ENCODE data around the gene NRDE2.

NRDE2 gene

GRCh38 chr14:90356925-90357324 is 25.2 kb upstream of the NRDE2 start:
- no peaks in the 10 kb centered on the region for H3K27me3 Mint-ChIP-seq (ENCODE audit: low read depth)
- no peaks in the 10 kb centered on the region for H3K4me1 Mint-ChIP-seq
- H3K4me3 Mint-ChIP-seq: no peak overlapping the region
- H3K36me3 Mint-ChIP-seq (ENCODE audit: low read depth): no peaks in the 10 kb centered on the region
- H3K27ac Mint-ChIP-seq: no peak overlapping the region
- H3K9me3 Mint-ChIP-seq: no peaks in the 10 kb centered on the region
- TF ChIP-seq CTCF (IDR thresholded peaks at IDR 0.05; ENCODE audit: unreplicated experiment in 3 of 3): no peak

DNA sequence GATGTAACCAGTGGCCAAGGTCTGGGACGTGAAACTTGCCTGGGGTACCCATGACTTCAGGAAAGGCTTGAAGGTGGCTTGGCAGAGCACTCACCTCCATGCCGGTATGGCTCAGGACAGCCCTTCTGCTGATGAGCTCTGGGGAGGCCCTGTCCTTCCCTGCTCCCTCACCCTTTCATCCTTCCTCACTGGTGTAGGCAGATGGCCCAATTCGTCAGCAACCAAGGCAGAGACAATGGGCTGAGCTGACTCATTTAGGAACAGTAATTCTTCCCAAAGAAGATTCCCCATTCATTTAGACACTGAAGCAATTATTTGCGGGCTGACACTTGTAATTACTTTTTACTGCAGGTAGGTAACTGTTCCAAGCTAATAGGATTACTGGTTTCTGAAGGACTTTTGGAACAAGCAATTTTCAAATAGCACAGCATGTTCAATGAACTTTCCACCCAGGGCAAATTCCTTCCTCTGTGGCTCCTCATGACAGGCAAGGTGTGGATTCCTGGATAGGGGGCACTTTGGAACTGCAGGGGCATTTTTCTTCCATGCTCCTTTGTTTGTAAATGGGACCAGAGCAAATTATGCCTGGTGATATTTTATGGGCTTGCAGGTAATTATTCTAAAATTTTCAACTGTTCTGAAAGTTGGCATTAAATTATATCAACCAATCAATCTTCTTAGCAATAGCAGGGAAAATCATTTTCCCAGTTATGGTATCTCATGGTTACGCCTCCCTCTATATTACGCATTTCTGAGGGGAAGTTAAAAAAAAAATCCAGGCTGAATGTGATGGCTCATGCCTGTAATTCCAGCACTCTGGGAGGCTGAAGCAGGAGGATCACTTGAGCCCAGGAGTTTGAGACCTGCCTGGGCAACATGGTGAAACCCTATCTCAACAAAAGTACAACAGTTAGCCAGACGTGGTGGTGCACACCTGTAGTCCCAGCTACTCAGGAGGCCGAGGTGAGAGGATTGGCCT is 24.1 kb upstream of the NRDE2 start:
- Mint-ChIP-seq H3K27me3 (ENCODE audit: low read depth) (no peaks in the 10 kb centered on the region), H3K9me3 (no peaks in the 10 kb centered on the region), H3K4me3 (no peak overlapping the region), H3K4me1 (no peaks in the 10 kb centered on the region), H3K36me3 (ENCODE audit: low read depth) (no peaks in the 10 kb centered on the region), H3K27ac (no peak overlapping the region)
- no peak for TF ChIP-seq CTCF (IDR thresholded peaks at IDR 0.05; ENCODE audit: unreplicated experiment in 3 of 3)

GRCh38 chr14:90354551-90355298 is 23.0 kb upstream of the NRDE2 start:
- TF ChIP-seq CTCF (IDR thresholded peaks at IDR 0.05; ENCODE audit: unreplicated experiment in 3 of 3): no peak
- Mint-ChIP-seq H3K4me3 (no peak overlapping the region), H3K27me3 (ENCODE audit: low read depth) (no peaks in the 10 kb centered on the region), H3K36me3 (ENCODE audit: low read depth) (no peaks in the 10 kb centered on the region), H3K4me1 (no peaks in the 10 kb centered on the region), H3K27ac (no peak overlapping the region), H3K9me3 (no peaks in the 10 kb centered on the region)

GRCh38 chr14:90349739-90350138 is 18.0 kb upstream of the NRDE2 start:
- Mint-ChIP-seq H3K36me3 (ENCODE audit: low read depth) (no peaks in the 10 kb centered on the region), H3K4me3 (no peak overlapping the region), H3K27me3 (ENCODE audit: low read depth) (no peaks in the 10 kb centered on the region), H3K27ac (no peak overlapping the region), H3K9me3 (no peaks in the 10 kb centered on the region), H3K4me1 (no peaks in the 10 kb centered on the region)
- TF ChIP-seq CTCF (IDR thresholded peaks at IDR 0.05; ENCODE audit: unreplicated experiment in 3 of 3): no peak

GRCh38 chr14:90348270-90348669 is 16.5 kb upstream of the NRDE2 start:
- no peak for TF ChIP-seq CTCF (IDR thresholded peaks at IDR 0.05; ENCODE audit: unreplicated experiment in 3 of 3)
- no peaks in the 10 kb centered on the region for H3K27me3 Mint-ChIP-seq (ENCODE audit: low read depth)
- H3K4me3 Mint-ChIP-seq: no peak overlapping the region
- H3K9me3 Mint-ChIP-seq: no peaks in the 10 kb centered on the region
- H3K4me1 Mint-ChIP-seq: no peaks in the 10 kb centered on the region
- no peak overlapping the region for H3K27ac Mint-ChIP-seq
- H3K36me3 Mint-ChIP-seq (ENCODE audit: low read depth): no peaks in the 10 kb centered on the region
